Germinal center (tissue), 1 donor: ENCODE data around the gene EPHX1.
A peak's percentile ranks its signal among the peaks of the same experiment; 100 is the strongest.

Experiments used
- DNase-seq: peaks from one replicate; pipeline ENCODE4 v3.0.0; 2012; ENCODE audit warnings: mixed read lengths, low spot score

The EPHX1 gene

DNA sequence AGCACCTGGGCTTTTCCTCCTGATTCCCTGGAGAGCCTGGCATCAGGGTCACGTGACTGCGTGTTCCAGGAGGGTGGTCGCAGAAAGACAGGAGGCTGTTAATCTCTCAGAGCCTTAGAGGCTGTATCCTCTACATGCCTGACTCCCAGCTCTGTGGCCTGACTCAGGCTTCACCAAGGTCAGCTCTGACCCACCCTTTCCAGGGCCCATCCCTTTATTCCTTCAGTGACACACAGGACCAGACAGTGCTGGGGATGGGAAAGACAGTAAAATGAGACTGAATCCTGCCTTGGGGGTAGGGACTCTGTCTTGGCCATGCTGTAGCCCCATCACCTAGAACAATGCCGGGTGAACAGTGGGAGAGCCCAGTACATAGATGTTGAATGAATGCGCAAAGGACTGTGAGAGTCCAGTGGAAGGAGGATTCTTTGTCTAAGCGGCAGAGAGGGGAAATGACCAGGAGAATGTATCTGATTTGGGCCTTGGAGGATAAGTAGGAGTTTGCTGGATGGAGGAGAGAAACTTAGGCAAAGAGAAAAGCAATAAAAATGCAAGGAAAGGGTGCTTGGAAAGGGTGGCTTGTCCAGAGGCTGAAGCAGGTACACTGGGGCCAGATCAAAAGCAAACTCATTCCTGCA, 33.0 kb downstream of the EPHX1 start:
- DNase-seq = no peak

DNA sequence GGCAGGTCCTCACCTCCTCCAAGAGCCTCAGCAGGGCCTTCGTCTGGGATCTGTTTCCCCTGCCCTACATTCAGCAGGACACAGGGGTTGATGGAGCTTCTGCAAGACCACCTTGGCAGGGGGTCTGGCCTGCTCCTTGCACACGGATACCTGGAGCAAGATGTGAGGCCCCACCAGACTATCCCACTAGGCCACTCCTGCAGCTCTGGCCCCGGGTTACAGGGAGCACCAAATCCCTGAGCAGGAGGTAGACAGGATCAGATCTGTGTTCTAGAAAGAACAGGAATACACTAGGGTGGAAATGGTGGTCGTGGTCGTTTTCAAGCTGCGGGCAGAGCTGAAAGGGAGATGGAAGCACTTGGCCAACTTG, 33.5 kb downstream of the EPHX1 start:
- DNase-seq = no peak

DNA sequence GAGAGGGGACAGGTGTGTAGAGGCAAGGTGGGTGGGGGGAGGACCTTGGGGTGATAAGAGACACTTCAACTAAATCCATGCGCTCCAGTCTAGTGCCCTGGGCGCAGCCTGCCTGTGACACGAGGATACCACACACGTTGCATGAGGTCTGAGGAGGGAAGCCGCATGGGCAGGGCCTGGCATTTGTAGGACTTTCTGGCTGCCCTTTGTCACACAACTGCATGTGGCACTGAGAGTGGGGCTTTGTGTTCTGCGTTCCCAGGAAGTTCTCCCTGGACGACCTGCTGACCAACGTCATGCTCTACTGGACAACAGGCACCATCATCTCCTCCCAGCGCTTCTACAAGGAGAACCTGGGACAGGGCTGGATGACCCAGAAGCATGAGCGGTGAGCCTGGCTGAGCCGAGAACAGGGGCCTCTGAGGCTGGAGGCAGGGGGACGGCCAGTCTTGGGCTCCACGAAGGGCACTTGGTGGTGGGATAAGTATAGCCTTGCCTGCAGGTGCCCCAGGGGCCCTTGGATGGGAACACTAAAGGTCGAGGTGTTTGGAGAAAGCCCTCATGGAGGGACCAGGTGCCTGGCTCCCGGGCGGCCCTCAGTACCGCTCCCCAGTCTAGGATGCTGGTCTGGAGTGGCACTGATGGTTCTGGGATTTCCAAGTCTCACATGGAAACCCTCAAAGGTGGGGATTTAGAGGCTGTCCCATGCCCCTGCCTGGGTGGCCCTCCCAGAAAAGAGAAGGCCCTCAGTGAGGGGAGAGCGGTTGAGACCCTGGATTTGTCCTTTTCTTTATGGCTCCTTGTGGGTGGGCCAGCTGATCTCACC, 34.5 kb downstream of the EPHX1 start:
- no peak for DNase-seq

- no peak for DNase-seq
Measured at GRCh38 chr1:225845097-225845496, 35.2 kb downstream of the EPHX1 start.

DNA sequence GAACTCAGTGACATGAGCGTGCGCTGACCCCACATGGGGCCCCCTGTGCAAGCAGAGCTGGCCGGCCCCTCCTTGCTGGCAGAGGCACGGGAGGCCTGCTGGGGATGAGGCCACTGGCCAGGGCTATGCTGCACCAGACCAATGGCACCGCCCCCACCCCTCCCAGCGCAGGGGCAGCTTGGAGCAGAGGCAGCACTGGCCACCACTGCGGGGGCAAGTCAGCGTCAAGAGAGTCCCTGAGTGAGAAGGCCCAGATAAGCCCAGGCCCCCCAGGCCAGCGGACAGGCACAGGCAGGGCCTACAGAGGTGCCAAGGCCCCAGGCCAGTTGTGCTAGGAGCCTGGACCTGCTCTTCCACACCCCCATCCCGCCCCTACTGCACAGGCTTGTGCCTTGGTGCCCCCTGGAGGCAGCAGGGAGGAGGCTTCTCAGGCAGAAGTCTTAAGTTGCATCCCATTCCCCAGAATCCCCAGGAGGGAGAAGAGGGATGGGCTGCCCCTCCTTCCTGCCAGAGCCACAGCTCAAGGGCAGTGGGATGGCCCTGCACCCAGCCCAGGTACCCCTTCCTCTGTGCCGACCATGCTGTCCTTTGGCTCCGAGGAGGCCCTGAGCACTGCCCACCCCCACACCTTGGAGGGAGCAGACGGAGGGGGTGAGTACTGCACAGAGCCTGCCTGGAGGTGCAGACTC, 35.8 kb downstream of the EPHX1 start:
- DNase-seq = peak; percentile 22

GRCh38 chr1:225846331-225847310, 36.7 kb downstream of the EPHX1 start:
- DNase-seq = no peak

- DNase-seq = no peak
Measured at GRCh38 chr1:225847610-225848009, 37.7 kb downstream of the EPHX1 start.

GRCh38 chr1:225848030-225848955, 38.4 kb downstream of the EPHX1 start:
- peak; percentile 71 for DNase-seq

DNA sequence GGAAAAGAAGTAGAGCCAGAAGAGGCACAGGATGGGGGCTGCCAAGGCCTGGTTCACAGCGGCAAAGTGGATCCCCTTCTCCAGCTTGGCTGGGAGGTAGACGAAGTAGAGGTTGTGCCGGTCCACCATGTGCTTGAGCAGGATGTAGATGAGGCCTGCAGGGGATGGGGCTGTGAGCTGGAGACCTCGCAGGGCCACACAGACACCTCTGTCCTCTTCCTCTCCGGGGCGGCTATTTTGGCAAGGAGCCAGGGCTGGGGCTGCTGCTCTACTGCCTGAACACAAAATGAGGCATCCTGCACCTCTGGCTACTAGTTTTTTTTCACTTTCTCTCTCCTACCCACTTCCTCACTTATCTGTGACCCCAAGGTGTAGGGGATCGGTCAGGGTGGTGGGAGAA, 40.0 kb downstream of the EPHX1 start:
- no peak for DNase-seq

GRCh38 chr1:225850370-225850769, 40.4 kb downstream of the EPHX1 start:
- DNase-seq = no peak

DNA sequence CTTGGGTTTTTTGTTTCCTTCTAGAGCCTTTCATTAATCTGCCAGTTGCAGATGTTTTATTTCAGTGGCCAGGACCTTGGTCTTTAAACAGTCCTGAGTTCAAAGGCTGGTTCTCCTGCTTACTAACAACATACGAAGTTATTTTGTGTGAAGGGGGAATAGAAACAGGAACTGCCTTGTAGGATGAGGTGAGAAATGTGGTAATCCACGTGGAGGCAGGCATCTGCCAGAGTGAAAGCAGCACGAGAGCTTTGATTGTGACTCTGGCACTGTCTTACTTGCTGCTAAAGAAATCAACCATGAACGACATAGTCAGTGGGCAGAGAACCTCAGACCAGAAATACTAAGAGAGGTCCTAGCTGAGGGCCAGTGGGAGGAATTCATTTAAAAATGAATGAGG, 41.9 kb downstream of the EPHX1 start:
- peak; percentile 31 for DNase-seq

DNA sequence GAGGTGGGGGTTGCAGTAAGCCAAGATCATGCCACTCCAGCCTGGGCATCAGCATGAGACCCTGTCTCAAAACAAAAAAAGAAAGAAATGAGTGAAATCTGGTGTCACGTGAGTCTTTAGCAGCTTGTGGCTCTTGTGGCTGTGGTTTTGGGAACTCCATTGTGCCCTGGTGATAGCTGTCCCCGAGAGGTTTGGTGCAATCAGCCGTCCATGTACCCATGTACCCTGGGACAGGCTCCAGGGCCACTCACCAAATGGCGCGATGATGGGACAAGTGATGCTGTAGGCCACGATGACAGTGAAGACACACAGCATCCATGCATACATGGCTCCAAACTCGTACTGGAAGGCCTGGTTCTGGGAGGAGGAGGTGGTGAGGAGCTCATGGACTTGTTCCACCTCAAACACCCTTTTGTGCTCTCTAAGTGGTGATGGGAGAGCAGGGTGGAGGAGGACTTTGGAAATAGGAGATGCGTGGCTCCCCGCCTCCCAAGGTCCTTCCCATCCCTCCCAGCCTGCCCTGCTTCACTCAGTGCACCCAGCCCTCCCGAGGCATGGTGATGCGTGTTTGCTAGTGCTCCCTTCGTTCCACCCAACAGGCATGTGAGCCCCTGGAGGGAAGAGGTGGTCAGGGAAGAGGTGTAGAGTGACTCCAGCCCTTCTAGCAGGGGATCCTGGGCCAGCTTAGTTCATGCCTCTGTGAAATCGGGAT, 42.6 kb downstream of the EPHX1 start:
- no peak for DNase-seq

DNA sequence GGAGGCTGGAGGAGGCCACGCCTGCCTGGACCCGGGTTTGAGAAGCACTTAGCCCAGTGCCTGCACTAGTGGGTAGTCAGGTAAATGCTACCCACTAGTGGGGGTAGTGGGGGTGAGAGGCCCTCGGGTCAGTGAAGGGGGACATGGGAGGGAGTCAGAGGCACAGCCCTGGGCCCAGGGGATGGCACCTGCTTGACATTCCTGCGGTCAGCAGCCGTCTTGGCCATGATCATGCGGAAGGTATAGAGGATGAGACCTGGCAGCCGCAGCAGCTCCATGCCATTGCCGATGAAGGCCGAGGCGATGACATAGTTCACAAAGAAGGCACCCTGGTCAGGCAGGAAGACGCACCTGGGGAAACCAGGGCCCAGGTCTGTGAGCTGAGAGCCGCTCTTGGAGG, 43.5 kb downstream of the EPHX1 start:
- DNase-seq = no peak

DNA sequence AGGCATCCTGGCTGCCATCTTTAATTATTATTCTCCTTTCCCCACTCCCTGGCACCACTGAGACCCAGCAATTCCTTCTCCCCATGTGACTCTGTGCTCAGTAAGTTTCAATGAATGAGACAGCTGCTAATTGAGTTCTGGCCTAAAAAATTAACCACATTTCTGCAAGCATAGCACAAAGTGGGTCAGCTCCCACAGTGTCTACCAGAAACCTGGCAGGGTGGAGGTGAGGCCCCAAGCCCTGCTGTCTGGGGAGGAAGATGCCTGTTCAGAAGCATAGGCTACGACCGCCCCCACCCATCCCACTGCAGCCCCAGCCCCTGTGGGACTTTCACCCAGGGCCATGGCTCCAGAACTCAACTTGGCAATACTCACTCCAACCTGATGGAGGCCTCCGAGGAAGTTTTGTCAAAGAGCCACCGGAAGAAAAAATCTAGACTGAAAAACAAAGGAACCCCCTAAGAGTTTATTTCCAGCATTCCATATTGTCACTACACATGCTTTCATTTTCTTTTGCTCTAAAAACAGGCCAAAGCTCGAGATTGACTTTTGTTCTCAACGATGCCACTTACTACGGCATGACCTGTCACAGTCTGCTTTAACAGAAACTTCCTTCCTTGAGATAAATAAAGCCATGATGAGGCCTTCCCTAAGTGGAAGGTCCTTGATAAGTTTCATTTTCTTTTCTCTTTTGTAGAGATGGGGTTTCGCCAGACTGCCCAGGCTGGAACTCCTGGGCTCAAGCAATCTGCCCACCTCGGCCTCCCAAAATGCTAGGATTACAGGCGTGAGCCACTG, 45.8 kb downstream of the EPHX1 start:
- DNase-seq = no peak

GRCh38 chr1:225857256-225857655, 47.3 kb downstream of the EPHX1 start:
- DNase-seq = no peak

DNA sequence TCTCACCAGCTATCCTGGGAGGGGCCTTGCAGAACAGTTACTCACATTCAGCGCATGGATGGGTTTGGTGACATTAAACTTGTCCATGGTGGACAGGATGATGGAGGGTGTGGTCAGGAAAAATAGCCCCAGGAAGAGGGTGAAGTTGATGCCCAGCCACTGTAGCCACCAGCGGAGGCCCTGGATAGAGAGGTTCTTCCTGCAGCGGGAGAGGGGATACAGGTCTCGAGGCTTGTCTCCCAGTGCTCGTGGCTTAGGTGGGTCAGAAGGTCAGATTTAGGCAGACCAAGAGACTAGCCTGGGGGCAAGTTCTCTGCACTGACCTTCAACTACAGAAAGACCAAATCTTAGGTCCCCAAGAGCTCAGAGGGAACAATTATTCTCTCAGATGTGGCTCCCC, 49.2 kb downstream of the EPHX1 start:
- no peak for DNase-seq

DNA sequence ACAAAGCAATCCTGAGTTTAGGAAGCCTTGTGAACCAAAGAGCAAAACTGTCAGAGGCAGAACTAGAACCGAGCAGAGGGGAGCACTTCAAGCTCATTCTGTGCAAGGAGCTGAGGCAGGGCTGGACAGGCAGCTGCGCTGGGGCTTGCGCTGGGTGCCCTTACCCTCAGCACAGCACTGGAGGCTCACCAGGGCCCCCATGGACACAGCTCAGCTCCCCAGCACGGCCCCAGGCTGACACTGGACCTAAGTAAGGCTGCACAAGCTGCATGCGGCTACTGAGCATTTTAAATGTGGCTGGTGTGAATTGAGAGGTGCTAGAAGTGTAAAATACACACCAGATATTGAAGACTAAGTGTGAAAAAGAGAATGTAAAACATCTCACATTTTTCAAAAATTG, 50.2 kb downstream of the EPHX1 start:
- no peak for DNase-seq

DNA sequence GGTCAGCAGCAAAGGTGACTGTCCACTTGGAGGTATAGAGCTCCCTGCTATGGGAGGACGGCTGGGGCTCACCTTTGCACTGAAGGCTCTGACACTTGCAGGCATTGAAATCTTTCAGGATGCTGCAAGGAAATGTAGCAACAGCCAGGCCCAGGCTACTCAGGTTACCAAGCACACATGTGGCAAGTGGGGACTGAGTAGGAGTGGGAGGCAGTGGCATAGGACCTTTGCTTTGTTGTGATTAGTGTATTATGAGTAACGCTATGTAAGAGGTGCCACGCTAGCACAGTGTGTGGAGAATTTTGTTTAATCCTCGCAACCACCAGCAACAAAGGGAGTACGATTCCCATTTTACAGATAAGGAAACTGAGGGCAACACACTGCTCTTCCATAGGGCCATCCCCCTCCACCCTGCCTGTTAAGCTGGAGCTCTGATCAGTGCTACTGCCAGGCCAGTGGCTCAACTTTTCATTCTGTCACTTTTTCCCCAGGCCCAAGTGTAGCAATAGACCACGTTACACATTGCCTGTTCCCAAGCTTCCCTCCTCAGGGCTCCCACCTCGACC, 51.0 kb downstream of the EPHX1 start:
- no peak for DNase-seq
